Measurements from ENCODE around the gene SDE2. TPM values are rescaled to one million over a fixed set of nuclear protein-coding genes. Genes with fewer than 3 reads are reported as not detected.
A peak's percentile ranks its signal among the peaks of the same experiment; 100 is the strongest.

SDE2 gene
- total RNA-seq, 2 donors from 2014 or later = 19.9 to 24.8 TPM

- H3K36me3 ChIP-seq = no peaks in the 10 kb centered on the region
- peak overlapping the region; percentile 66 for H3K4me3 ChIP-seq
- H3K4me1 ChIP-seq (replicated peaks) = peaks cover 12% of the 10 kb centered on the region
- WGBS = 28% methylated on average over 10 of the region's 10 CpGs
- DNase-seq (ENCODE audit: low spot score) = no peak
- intact Hi-C loops (cut with DNase I) = loop anchor here (2.0 kb wide), 1 partner anchor 65 kb away; no protein-coding TSS in a partner anchor
- H3K27ac ChIP-seq = peak overlapping the region; percentile 90 to 93
- H3K27me3 ChIP-seq (replicated peaks; ENCODE audit: insufficient read depth) = no peaks in the 10 kb centered on the region
- H3K9me3 ChIP-seq = no peaks in the 10 kb centered on the region
- TF ChIP-seq CTCF (IDR thresholded peaks at IDR 0.05) = no peak
- TF ChIP-seq POLR2A (IDR thresholded peaks at IDR 0.05) = no peak
- TF ChIP-seq POLR2AphosphoS5 (IDR thresholded peaks at IDR 0.05) = no peak
Measured at GRCh38 chr1:225999912-226000337, 782 bp upstream of the SDE2 start.

GRCh38 chr1:225998560-225999226 is 450 bp downstream of the SDE2 start:
- peaks cover 12% of the 10 kb centered on the region for H3K4me1 ChIP-seq (replicated peaks)
- under 1% methylated on average over 19 of the region's 19 CpGs for WGBS
- DNase-seq (ENCODE audit: low spot score) = no peak
- H3K36me3 ChIP-seq = no peaks in the 10 kb centered on the region
- peak overlapping the region; percentile 66 for H3K4me3 ChIP-seq
- intact Hi-C loops (cut with DNase I) = loop anchor here (2.0 kb wide), 1 partner anchor 66 kb away; no protein-coding TSS in a partner anchor
- H3K9me3 ChIP-seq = no peaks in the 10 kb centered on the region
- H3K27ac ChIP-seq = peak overlapping the region; percentile 90 to 93
- TF ChIP-seq CTCF (IDR thresholded peaks at IDR 0.05) (peak in 2 of 4 experiments; percentile 18 to 40), POLR2AphosphoS5 (IDR thresholded peaks at IDR 0.05) (no peak)
- H3K27me3 ChIP-seq (replicated peaks; ENCODE audit: insufficient read depth) = no peaks in the 10 kb centered on the region

GRCh38 chr1:225996946-225997545 is 2.1 kb downstream of the SDE2 start:
- no peaks in the 10 kb centered on the region for H3K27me3 ChIP-seq (replicated peaks; ENCODE audit: insufficient read depth)
- DNase-seq (ENCODE audit: low spot score) = no peak
- no peak overlapping the region for H3K27ac ChIP-seq
- H3K36me3 ChIP-seq = peaks cover 0 to 1% of the 10 kb centered on the region in 2 donors
- H3K4me3 ChIP-seq = no peak overlapping the region
- intact Hi-C loops (cut with DNase I) = no loop called here
- H3K4me1 ChIP-seq (replicated peaks) = peaks cover 6% of the 10 kb centered on the region
- no peaks in the 10 kb centered on the region for H3K9me3 ChIP-seq
- WGBS = 58% methylated on average over 5 of the region's 5 CpGs
- TF ChIP-seq POLR2AphosphoS5 (IDR thresholded peaks at IDR 0.05) (no peak), CTCF (IDR thresholded peaks at IDR 0.05) (no peak), POLR2A (IDR thresholded peaks at IDR 0.05) (no peak)

GRCh38 chr1:225995919-225996864 is 3.0 kb downstream of the SDE2 start:
- Histone ChIP-seq H3K4me3 (no peak overlapping the region), H3K9me3 (no peaks in the 10 kb centered on the region), H3K4me1 (replicated peaks) (peaks cover 6% of the 10 kb centered on the region), H3K27ac (no peak overlapping the region), H3K27me3 (replicated peaks; ENCODE audit: insufficient read depth) (no peaks in the 10 kb centered on the region), H3K36me3 (peaks cover 0 to 8% of the 10 kb centered on the region in 2 donors)
- WGBS = 51% methylated on average over 4 of the region's 4 CpGs
- TF ChIP-seq POLR2AphosphoS5 (IDR thresholded peaks at IDR 0.05) (no peak), CTCF (IDR thresholded peaks at IDR 0.05) (no peak), POLR2A (IDR thresholded peaks at IDR 0.05) (no peak)
- intact Hi-C loops (cut with DNase I) = no loop called here
- no peak for DNase-seq (ENCODE audit: low spot score)

All from prostate gland (tissue), 2 donors.